Measurements from ENCODE around the gene SHLD1.
"Not testable (repeated sequence)": the region's sequence is repeated elsewhere in the genome, so short reads cannot be mapped to it uniquely, and the experiment has no call there.

Gene SHLD1

DNA sequence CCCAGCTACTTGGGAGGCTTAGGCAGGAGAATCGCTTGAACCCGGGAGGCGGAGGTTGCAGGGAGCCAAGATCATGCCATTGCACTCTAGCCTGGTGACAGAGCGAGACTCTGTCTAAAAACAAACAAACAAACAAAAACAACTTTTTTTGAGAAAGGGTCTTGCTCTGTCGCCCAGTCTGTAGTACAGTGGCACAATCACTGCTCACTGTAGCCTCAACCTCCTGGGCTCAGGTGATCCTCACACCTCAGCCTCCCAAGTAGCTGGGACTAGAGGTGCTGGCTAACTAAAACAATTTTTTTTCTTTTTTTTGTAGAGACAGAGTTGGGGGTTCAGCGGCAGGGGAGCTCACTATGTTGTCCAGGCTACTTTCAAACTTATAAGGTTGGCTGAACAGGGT is 28.8 kb upstream of the SHLD1 start:
- not testable (repeated sequence) for H3K27me3 ChIP-seq (ENCODE audit: insufficient read depth, low read length); H2BK5ac ChIP-seq (ENCODE audit: low read depth, low read length, poor library complexity); H3K23ac ChIP-seq (ENCODE audit: low read length); H3K4ac ChIP-seq (ENCODE audit: low read depth, low read length); H4K12ac ChIP-seq (ENCODE audit: low read depth, low read length); H2AFZ ChIP-seq (ENCODE audit: insufficient read depth, low read length, poor library complexity); H3K4me2 ChIP-seq (ENCODE audit: low read length); H3K4me3 ChIP-seq (ENCODE audit: low read depth, low read length); H3K14ac ChIP-seq (ENCODE audit: low read length); H3K9ac ChIP-seq (ENCODE audit: low read length); H2BK12ac ChIP-seq (ENCODE audit: low read length); DNase-seq; H3K79me2 ChIP-seq (ENCODE audit: control insufficient read depth, insufficient read depth, low read length, poor library complexity); H4K8ac ChIP-seq (ENCODE audit: low read depth, low read length); H3K79me1 ChIP-seq (ENCODE audit: low read length); H3K36me3 ChIP-seq (ENCODE audit: control insufficient read depth in 1 of 2, insufficient read depth in 2 of 2, low read length in 2 of 2); H2BK120ac ChIP-seq (ENCODE audit: insufficient read depth, low read length, poor library complexity); H3K4me1 ChIP-seq (ENCODE audit: control insufficient read depth in 1 of 2, insufficient read depth in 2 of 2, low read length in 2 of 2); H4K91ac ChIP-seq (ENCODE audit: low read depth, low read length); H3K9me3 ChIP-seq (ENCODE audit: insufficient read depth, low read depth, low read length); H2AK5ac ChIP-seq (ENCODE audit: low read length); H3K18ac ChIP-seq (ENCODE audit: low read length); H3K27ac ChIP-seq (ENCODE audit: low read depth, low read length)
- no CpG with 5 or more reads among the region's 6 CpGs for WGBS (ENCODE audit: extremely low coverage, insufficient coverage, insufficient read length)

DNA sequence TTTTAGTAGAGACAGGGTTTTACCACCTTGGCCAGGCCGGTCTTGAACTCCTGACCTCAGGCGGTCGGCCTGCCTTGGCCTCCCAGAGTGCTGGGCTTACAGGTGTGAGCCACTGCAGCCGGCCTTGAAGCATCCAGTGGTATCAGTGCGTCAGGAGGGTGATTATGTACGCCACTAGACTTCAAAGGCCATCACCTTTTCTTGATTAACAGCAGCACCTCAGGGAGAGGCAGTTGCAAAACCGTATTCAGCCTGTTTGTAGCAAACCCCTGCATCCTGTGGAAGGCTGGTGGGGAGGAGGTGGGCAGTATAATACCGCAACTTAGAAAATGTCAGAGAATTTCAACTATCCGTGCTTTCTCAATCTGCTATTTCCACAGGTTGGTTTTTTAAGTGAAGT is 27.3 kb upstream of the SHLD1 start:
- WGBS (ENCODE audit: extremely low coverage, insufficient coverage, insufficient read length), result no CpG with 5 or more reads among the region's 9 CpGs
- Histone ChIP-seq H4K12ac (ENCODE audit: low read depth, low read length) (no peak overlapping the region), H3K36me3 (ENCODE audit: control insufficient read depth in 1 of 2, insufficient read depth in 2 of 2, low read length in 2 of 2) (no peaks in the 10 kb centered on the region), H3K4ac (ENCODE audit: low read depth, low read length) (no peak overlapping the region), H2AFZ (ENCODE audit: insufficient read depth, low read length, poor library complexity) (no peak overlapping the region), H3K79me1 (ENCODE audit: low read length) (no peaks in the 10 kb centered on the region), H2AK5ac (ENCODE audit: low read length) (no peak overlapping the region), H3K4me3 (ENCODE audit: low read depth, low read length) (no peak overlapping the region), H4K8ac (ENCODE audit: low read depth, low read length) (no peak overlapping the region), H3K27ac (ENCODE audit: low read depth, low read length) (no peak overlapping the region), H3K9ac (ENCODE audit: low read length) (no peak overlapping the region), H2BK12ac (ENCODE audit: low read length) (no peak overlapping the region), H3K4me1 (ENCODE audit: control insufficient read depth in 1 of 2, insufficient read depth in 2 of 2, low read length in 2 of 2) (no peaks in the 10 kb centered on the region), H3K27me3 (ENCODE audit: insufficient read depth, low read length) (no peaks in the 10 kb centered on the region), H3K18ac (ENCODE audit: low read length) (no peak overlapping the region), H3K14ac (ENCODE audit: low read length) (no peak overlapping the region), H3K4me2 (ENCODE audit: low read length) (no peak overlapping the region), H3K79me2 (ENCODE audit: control insufficient read depth, insufficient read depth, low read length, poor library complexity) (no peaks in the 10 kb centered on the region), H4K91ac (ENCODE audit: low read depth, low read length) (no peak overlapping the region), H3K9me3 (ENCODE audit: insufficient read depth, low read depth, low read length) (no peaks in the 10 kb centered on the region), H2BK120ac (ENCODE audit: insufficient read depth, low read length, poor library complexity) (no peak overlapping the region), H2BK5ac (ENCODE audit: low read depth, low read length, poor library complexity) (no peak overlapping the region), H3K23ac (ENCODE audit: low read length) (no peak overlapping the region)
- DNase-seq, result no peak

GRCh38 chr20:5725183-5725463 is 25.1 kb upstream of the SHLD1 start:
- H3K23ac ChIP-seq (ENCODE audit: low read length); H3K14ac ChIP-seq (ENCODE audit: low read length); H3K79me1 ChIP-seq (ENCODE audit: low read length); H3K4me1 ChIP-seq (ENCODE audit: control insufficient read depth in 1 of 2, insufficient read depth in 2 of 2, low read length in 2 of 2); H3K9me3 ChIP-seq (ENCODE audit: insufficient read depth, low read depth, low read length); H2BK12ac ChIP-seq (ENCODE audit: low read length); H4K8ac ChIP-seq (ENCODE audit: low read depth, low read length); H2AFZ ChIP-seq (ENCODE audit: insufficient read depth, low read length, poor library complexity); H3K4ac ChIP-seq (ENCODE audit: low read depth, low read length); H3K27ac ChIP-seq (ENCODE audit: low read depth, low read length); DNase-seq; H3K79me2 ChIP-seq (ENCODE audit: control insufficient read depth, insufficient read depth, low read length, poor library complexity); H3K36me3 ChIP-seq (ENCODE audit: control insufficient read depth in 1 of 2, insufficient read depth in 2 of 2, low read length in 2 of 2); H2BK5ac ChIP-seq (ENCODE audit: low read depth, low read length, poor library complexity); H2BK120ac ChIP-seq (ENCODE audit: insufficient read depth, low read length, poor library complexity); H3K4me2 ChIP-seq (ENCODE audit: low read length); H3K27me3 ChIP-seq (ENCODE audit: insufficient read depth, low read length); H2AK5ac ChIP-seq (ENCODE audit: low read length); H3K9ac ChIP-seq (ENCODE audit: low read length); H3K18ac ChIP-seq (ENCODE audit: low read length); H4K91ac ChIP-seq (ENCODE audit: low read depth, low read length); H4K12ac ChIP-seq (ENCODE audit: low read depth, low read length); H3K4me3 ChIP-seq (ENCODE audit: low read depth, low read length): not testable (repeated sequence)
- WGBS (ENCODE audit: extremely low coverage, insufficient coverage, insufficient read length), result no CpG with 5 or more reads among the region's 3 CpGs

GRCh38 chr20:5727018-5727515 is 23.1 kb upstream of the SHLD1 start:
- Histone ChIP-seq H2AK5ac (ENCODE audit: low read length) (no peak overlapping the region), H3K36me3 (ENCODE audit: control insufficient read depth in 1 of 2, insufficient read depth in 2 of 2, low read length in 2 of 2) (no peaks in the 10 kb centered on the region)
- WGBS (ENCODE audit: extremely low coverage, insufficient coverage, insufficient read length), result no CpG with 5 or more reads among the region's 5 CpGs

More at GRCh38 chr20:5727018-5727515, 23.1 kb upstream of the SHLD1 start:
- no peak for DNase-seq
- Histone ChIP-seq H3K4ac (ENCODE audit: low read depth, low read length) (no peak overlapping the region), H3K4me3 (ENCODE audit: low read depth, low read length) (no peak overlapping the region), H2BK120ac (ENCODE audit: insufficient read depth, low read length, poor library complexity) (no peak overlapping the region), H3K14ac (ENCODE audit: low read length) (no peak overlapping the region), H3K27me3 (ENCODE audit: insufficient read depth, low read length) (no peaks in the 10 kb centered on the region), H3K23ac (ENCODE audit: low read length) (no peak overlapping the region), H3K27ac (ENCODE audit: low read depth, low read length) (no peak overlapping the region), H3K4me1 (ENCODE audit: control insufficient read depth in 1 of 2, insufficient read depth in 2 of 2, low read length in 2 of 2) (no peaks in the 10 kb centered on the region), H2AFZ (ENCODE audit: insufficient read depth, low read length, poor library complexity) (no peak overlapping the region), H4K8ac (ENCODE audit: low read depth, low read length) (no peak overlapping the region), H2BK5ac (ENCODE audit: low read depth, low read length, poor library complexity) (no peak overlapping the region), H4K91ac (ENCODE audit: low read depth, low read length) (no peak overlapping the region), H3K9me3 (ENCODE audit: insufficient read depth, low read depth, low read length) (no peaks in the 10 kb centered on the region), H3K79me1 (ENCODE audit: low read length) (no peaks in the 10 kb centered on the region), H3K4me2 (ENCODE audit: low read length) (no peak overlapping the region), H2BK12ac (ENCODE audit: low read length) (no peak overlapping the region), H4K12ac (ENCODE audit: low read depth, low read length) (no peak overlapping the region), H3K9ac (ENCODE audit: low read length) (no peak overlapping the region), H3K18ac (ENCODE audit: low read length) (no peak overlapping the region), H3K79me2 (ENCODE audit: control insufficient read depth, insufficient read depth, low read length, poor library complexity) (no peaks in the 10 kb centered on the region)
